CD4-positive, alpha-beta T cell (primary cell): Measurements from ENCODE around the gene ABHD5. TPM values are rescaled to one million over a fixed set of nuclear protein-coding genes. Genes with fewer than 3 reads are reported as not detected.

Experiments used
- ATAC-seq: fragments of 200-7000 bp; cut with Tn5 transposase; one replicate; pipeline ENCODE4 v1.10.0; 2022; ENCODE audit warnings: mild to moderate bottlenecking; ENCODE audit not compliant: poor library complexity
- CTCF ChIA-PET: fragments of 350-600 bp; sonication (Branson Sonifier 250); formaldehyde crosslinking; loops from one replicate; lab custom pipeline; 2021; ENCODE audit warnings: antibody characterized with exemption, inconsistent platforms; lab: Charles Lee
- POLR2A ChIA-PET: fragments of 350-600 bp; sonication (Branson Sonifier 250); formaldehyde crosslinking; loops from one replicate; lab custom pipeline; 2021; ENCODE audit warnings: antibody characterized with exemption, inconsistent platforms; lab: Charles Lee
- DNase-seq, 14 experiments: peaks; one replicate each; pipeline ENCODE4 v3.0.0-alpha.2; 2013 to 2020; ENCODE audit warnings: mixed read lengths in 2 of 14
- H3K27ac ChIP-seq, 2 donors: one replicate each; pipeline versions ENCODE4 v1.5.1 to v1.7.0; 2013; ENCODE audit warnings: low read length in 2 of 2, low read depth in 1 of 2, mild to moderate bottlenecking in 1 of 2
- H3K27me3 ChIP-seq, 2 experiments: 1 replicate in 1 of 2; 2 replicates in 1 of 2; pipeline versions ENCODE4 v1.6.1 to v1.7.0; 2013; ENCODE audit warnings: low read length in 2 of 2, control low read depth in 1 of 2, mild to moderate bottlenecking in 1 of 2, moderate library complexity in 1 of 2; ENCODE audit not compliant: insufficient read depth in 2 of 2, control insufficient read depth in 1 of 2
- H3K36me3 ChIP-seq: one replicate; pipeline ENCODE4 v1.6.1; 2013; ENCODE audit warnings: low read length, control low read depth; ENCODE audit not compliant: insufficient read depth
- H3K4me1 ChIP-seq: one replicate; pipeline ENCODE4 v1.6.1; 2013; ENCODE audit warnings: low read length, control low read depth; ENCODE audit not compliant: insufficient read depth
- H3K4me3 ChIP-seq: one replicate; pipeline ENCODE4 v1.5.1; 2013; ENCODE audit warnings: mild to moderate bottlenecking, low read length, moderate library complexity
- H3K9me3 ChIP-seq, 2 experiments: 1 replicate in 1 of 2; 2 replicates in 1 of 2; pipeline versions ENCODE4 v1.6.1 to v1.7.0; 2013; ENCODE audit warnings: low read length in 2 of 2, mild to moderate bottlenecking in 2 of 2, control low read depth in 1 of 2, moderate library complexity in 1 of 2; ENCODE audit not compliant: control insufficient read depth in 1 of 2, insufficient read depth in 1 of 2
- H3K27ac Mint-ChIP-seq: one replicate; pipeline ENCODE4 v1.8.0; 2020; ENCODE audit warnings: mixed read lengths
- H3K27me3 Mint-ChIP-seq: one replicate; pipeline ENCODE4 v1.8.0; 2021; ENCODE audit warnings: mixed read lengths
- H3K36me3 Mint-ChIP-seq: one replicate; pipeline ENCODE4 v1.8.0; 2021; ENCODE audit warnings: low read depth, mixed read lengths
- H3K4me1 Mint-ChIP-seq: one replicate; pipeline ENCODE4 v1.8.0; 2021; ENCODE audit warnings: low read depth, mixed read lengths
- H3K4me3 Mint-ChIP-seq: one replicate; pipeline ENCODE4 v1.8.0; 2020; ENCODE audit warnings: mild to moderate bottlenecking, mixed read lengths
- H3K9me3 Mint-ChIP-seq: one replicate; pipeline ENCODE4 v1.8.0; 2020; ENCODE audit warnings: mixed read lengths
- CTCF ChIP-seq: fragments of 200-600 bp; IDR thresholded peaks from one replicate; pipeline ENCODE4 v1.8.0; 2022; ENCODE audit warnings: antibody characterized with exemption, mild to moderate bottlenecking
- intact Hi-C, 2 experiments: fragments of 100-400 bp; cut with DNase I in 1 of 2; cut with micrococcal nuclease in 1 of 2; formaldehyde crosslinking; loops; one replicate each; pipeline versions ENCODE4 v1.15.1 to v1.9.0; 2023 to 2025; cut with DNase I, micrococcal nuclease
- total RNA-seq, 174 experiments: library from RNA in 2 of 174; stranded (reverse) in 2 of 174; gene quantifications; one replicate each; pipeline ENCODE4 v1.2.3 and lab custom pipeline; 2021 to 2026

The ABHD5 gene
- total RNA-seq, 2 experiments from 2014 or later: 6.4 to 9.3 TPM

GRCh38 chr3:43759297-43759782 lies 68.6 kb downstream of the ABHD5 start:
- Histone ChIP-seq H3K36me3 (no peaks in the 10 kb centered on the region), H3K9me3 (no peaks in the 10 kb centered on the region), H3K27ac (no peak overlapping the region), H3K4me3 (no peak overlapping the region), H3K27me3 (no peaks in the 10 kb centered on the region), H3K4me1 (peaks cover 40% of the 10 kb centered on the region)
- Mint-ChIP-seq H3K4me1 (peaks cover 52% of the 10 kb centered on the region), H3K9me3 (no peaks in the 10 kb centered on the region), H3K36me3 (no peaks in the 10 kb centered on the region), H3K27me3 (no peaks in the 10 kb centered on the region), H3K4me3 (no peak overlapping the region), H3K27ac (peak overlapping the region; percentile 19)
- TF ChIP-seq CTCF: peak; percentile 38
- CTCF ChIA-PET: no interaction called here
- POLR2A ChIA-PET: interaction anchor here (0.7 kb wide), 1 partner anchor 10 kb away, joined by 3 read pairs; no protein-coding TSS in a partner anchor
- peak in 3 of 14 experiments; percentile 24 to 30 (median 24) for DNase-seq
- intact Hi-C loops: loop anchor here in 1 of 2 experiments (10.0 kb wide), 1 partner anchor 135 kb away; the partner anchor contains the start of gene ANO10
- no peak for ATAC-seq

- H3K9me3 Mint-ChIP-seq: no peaks in the 10 kb centered on the region
- no peak for TF ChIP-seq CTCF
- peaks cover 46% of the 10 kb centered on the region for H3K4me1 Mint-ChIP-seq
- H3K4me1 ChIP-seq: peaks cover 37% of the 10 kb centered on the region
- ATAC-seq (no peak), DNase-seq (no peak)
- no peak overlapping the region for H3K4me3 ChIP-seq
- no peak overlapping the region for H3K27ac ChIP-seq
- H3K27me3 Mint-ChIP-seq: no peaks in the 10 kb centered on the region
- CTCF ChIA-PET: no interaction called here
- no peak overlapping the region for H3K4me3 Mint-ChIP-seq
- no peaks in the 10 kb centered on the region for H3K36me3 Mint-ChIP-seq
- H3K9me3 ChIP-seq: no peaks in the 10 kb centered on the region
- H3K27ac Mint-ChIP-seq: no peak overlapping the region
- intact Hi-C loops: loop anchor here in 1 of 2 experiments (5.0 to 10.0 kb wide), 2 partner anchors 135 to 218 kb away; partner anchors contain the start of gene ANO10
- no peaks in the 10 kb centered on the region for H3K36me3 ChIP-seq
- POLR2A ChIA-PET: interaction anchor here (0.7 kb wide), 1 partner anchor 9 kb away, joined by 3 read pairs; no protein-coding TSS in a partner anchor
- no peaks in the 10 kb centered on the region for H3K27me3 ChIP-seq
Measured at GRCh38 chr3:43759938-43760337, 69.2 kb downstream of the ABHD5 start.

- no peaks in the 10 kb centered on the region for H3K27me3 Mint-ChIP-seq
- H3K4me3 Mint-ChIP-seq: no peak overlapping the region
- ChIA-PET CTCF (no interaction called here), POLR2A (no interaction called here)
- H3K4me1 Mint-ChIP-seq: peaks cover 36% of the 10 kb centered on the region
- no peak for DNase-seq
- H3K9me3 Mint-ChIP-seq: no peaks in the 10 kb centered on the region
- peaks cover 27% of the 10 kb centered on the region for H3K4me1 ChIP-seq
- no peaks in the 10 kb centered on the region for H3K36me3 Mint-ChIP-seq
- H3K9me3 ChIP-seq: no peaks in the 10 kb centered on the region
- ATAC-seq: no peak
- no peaks in the 10 kb centered on the region for H3K27me3 ChIP-seq
- H3K36me3 ChIP-seq: no peaks in the 10 kb centered on the region
- no peak overlapping the region for H3K4me3 ChIP-seq
- intact Hi-C loops: loop anchor here in 1 of 2 experiments (5.0 kb wide), 1 partner anchor 219 kb away; no protein-coding TSS in a partner anchor
- TF ChIP-seq CTCF: no peak
- no peak overlapping the region for H3K27ac Mint-ChIP-seq
- no peak overlapping the region for H3K27ac ChIP-seq
Measured at GRCh38 chr3:43760938-43761337, 70.2 kb downstream of the ABHD5 start.
